NCI-H2107 treated with DMSO at 0.1 percent for 48 hours (cell line): ENCODE results near the gene DDX24.

Experiments used
- DNase-seq: peaks from one replicate; lab custom pipeline; 2025; ENCODE audit not compliant: unreplicated experiment; lab: John Stamatoyannopoulos, UW

DDX24 gene

DNA sequence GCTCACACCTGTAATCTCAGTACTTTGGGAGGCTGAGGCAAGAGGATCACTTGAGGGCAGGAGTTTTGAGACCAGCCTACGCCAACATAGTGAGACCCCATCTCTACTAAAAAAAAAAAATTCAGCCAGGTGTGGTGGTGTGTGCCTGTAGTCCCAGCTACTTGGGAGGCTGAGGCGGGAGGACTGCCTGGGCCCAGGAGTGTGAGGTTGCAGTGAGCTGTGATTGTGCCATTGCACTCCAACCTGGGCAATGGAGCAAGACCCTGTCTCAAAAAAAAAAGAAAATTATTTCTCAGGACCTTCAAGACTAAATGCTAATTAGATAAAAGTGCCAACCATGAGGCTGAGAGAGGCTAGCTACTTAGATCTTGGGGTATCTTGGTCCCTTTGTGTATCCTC is 31.4 kb downstream of the DDX24 start:
- DNase-seq: no peak

DNA sequence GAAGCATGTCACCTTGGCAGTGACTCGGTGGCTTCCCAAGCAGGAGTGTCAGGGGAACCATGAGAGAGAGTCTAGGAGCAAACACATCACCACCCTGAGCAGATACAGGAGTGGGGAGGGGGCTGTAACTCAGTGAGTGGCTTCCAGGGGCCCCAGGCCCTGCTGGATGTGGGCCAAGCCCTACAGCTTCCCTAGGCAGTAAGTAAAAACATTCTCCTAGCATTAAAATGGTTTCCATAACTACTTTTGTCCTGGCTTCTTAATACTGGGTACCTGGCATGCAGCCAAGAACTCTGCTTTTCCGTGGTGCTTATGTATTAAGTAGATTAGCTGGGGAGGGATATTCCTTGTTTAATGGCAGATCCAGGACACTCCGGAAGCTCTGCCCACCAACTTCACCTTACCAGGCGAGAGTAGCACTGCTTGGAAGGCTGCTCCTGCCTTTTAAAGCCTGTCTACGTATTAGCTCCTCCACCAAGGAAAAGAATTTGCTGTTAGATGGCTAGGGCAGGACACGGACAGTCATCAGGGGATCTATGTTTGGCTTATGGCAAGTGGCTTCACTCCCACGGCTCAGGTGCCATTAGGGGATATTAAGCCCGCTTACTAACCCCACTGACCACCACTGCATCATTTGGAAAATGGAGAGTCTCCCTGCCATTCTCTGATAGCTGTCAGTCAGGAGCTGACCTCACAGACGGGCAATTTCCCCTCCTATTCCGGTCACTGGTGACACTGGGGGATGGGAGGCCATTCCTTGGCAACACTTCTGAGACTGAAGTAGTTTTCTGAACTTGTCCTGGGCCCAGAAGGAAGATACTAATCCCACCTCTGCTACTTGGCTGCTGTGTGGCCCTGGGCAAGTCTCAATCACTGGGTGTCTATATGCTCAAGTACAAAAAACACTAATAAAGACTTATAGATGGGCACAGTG is 32.0 kb downstream of the DDX24 start:
- DNase-seq: peak; percentile 16

DNA sequence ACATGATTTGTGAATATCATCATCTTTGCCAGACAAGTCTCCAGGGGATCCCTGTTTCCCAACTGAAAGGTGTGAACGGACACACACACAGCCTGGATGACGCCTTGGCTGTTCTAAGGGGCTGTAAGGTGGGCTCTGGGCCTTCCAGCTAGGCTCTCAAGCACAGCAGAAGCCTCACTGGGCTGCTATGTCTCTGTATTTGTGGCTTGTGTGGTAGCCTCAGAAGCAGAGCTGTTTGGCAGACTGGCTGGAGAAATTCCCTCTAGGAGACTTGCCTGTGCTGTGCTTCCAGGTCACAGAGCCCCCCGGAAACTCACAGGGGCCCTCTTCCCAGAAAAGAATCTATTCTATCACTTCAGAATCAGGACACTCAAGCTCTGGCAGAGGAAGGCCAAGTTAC is 33.4 kb downstream of the DDX24 start:
- no peak for DNase-seq

DNA sequence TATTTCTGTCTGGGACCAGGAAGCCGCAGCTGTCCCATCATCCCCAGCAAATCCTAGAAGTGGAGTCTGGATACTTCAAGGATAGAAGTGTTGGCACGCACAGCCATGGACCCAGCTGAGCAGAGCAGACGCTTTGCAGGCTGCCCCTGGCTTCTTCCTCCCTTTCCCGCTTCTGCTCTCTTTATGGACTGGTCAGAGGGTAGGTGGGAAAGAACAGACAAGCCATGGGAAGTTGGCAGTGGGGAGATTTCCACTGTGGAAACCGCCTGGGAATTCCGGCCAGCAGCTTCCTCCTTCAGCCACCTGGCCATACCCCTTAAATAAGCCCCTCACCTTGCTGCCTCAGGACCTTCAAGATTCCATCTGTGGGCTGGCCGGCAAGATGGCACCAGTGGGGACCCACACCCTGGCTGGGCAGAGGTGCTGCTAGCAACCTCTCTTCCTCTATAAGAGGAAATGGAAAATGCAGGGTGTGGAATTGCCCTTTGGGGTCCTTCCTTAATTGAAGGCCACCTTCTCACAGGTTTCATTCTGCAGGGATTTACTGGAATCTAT is 34.2 kb downstream of the DDX24 start:
- DNase-seq: no peak

DNA sequence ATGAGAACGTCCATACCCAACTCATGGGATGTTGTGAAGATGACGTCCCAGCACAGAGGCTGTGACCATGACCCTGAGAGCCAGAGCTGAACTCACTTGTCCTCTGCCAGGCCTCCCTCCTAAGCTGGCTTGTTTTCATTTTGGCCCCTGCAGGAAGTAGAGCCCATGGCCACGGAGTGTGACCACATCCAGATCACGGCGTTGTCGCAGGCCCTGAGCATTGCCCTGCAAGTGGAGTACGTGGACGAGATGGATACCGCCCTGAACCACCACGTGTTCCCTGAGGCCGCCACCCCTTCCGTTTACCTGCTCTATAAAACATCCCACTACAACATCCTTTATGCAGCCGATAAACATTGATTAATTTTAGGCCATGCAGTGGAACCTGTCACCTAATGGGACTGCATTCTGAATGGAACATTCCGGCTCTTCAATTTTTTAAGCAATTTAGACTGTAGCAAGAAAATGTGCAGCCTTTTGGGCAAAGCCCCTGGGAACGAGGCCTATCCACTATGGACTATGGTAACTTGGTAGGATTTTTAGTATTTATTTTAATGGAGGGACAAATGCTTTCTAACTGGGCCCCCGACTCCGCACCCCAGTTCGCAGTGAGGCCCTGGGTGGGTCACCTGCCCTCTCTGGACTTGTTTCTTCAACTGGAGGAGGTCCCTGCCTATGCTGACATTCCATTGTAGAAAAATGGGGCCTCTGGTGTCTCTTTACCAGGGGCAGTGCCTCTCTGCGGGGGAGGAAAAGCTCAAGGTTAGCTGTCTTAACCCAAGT is 35.2 kb downstream of the DDX24 start:
- DNase-seq: no peak

DNA sequence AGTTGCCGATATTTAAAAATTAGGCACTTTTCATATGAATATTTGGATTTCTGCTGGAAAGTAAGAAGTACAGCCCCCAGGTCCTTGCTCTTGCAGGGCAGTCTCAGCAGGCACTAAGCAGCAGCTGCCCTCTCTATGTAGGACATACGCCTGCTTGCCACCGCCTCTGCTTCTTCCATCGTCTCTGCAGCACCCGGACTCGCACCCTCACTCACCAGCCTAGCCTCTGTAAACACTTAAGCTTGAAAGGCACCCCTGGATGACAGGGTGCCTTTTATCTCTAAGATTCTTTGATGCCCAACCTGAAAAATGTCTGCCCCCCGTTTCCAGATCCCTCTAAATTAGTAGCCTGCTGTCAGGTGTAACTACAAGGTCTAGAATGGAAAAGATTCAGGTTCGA is 35.9 kb downstream of the DDX24 start:
- DNase-seq: no peak

DNA sequence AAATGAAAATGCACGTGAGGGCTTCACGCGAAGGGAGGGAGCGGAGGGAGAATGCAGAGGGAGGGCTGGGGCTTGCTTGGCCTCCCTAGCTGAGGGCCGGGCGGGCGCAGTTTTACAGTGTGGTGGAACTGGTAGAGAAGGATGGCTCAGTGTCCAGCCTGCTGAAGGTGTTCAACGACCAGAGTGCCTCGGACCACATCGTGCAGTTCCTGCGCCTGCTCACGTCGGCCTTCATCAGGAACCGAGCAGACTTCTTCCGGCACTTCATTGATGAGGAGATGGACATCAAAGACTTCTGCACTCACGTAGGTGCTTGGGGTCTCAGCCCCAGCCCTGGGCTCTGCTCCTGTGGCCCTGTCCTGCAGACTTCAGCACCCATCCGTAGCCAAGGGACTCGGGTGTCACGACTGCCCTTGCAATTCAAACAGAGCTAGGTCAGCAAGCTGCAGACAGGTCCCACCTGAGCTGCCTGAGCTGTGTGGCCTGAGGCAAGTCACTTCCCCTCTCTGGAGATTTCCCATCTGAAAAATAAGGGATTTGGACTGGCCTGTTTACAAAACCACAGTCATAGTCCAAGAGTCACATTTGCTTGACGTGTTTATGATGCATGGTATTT is 36.4 kb downstream of the DDX24 start:
- DNase-seq: no peak

DNA sequence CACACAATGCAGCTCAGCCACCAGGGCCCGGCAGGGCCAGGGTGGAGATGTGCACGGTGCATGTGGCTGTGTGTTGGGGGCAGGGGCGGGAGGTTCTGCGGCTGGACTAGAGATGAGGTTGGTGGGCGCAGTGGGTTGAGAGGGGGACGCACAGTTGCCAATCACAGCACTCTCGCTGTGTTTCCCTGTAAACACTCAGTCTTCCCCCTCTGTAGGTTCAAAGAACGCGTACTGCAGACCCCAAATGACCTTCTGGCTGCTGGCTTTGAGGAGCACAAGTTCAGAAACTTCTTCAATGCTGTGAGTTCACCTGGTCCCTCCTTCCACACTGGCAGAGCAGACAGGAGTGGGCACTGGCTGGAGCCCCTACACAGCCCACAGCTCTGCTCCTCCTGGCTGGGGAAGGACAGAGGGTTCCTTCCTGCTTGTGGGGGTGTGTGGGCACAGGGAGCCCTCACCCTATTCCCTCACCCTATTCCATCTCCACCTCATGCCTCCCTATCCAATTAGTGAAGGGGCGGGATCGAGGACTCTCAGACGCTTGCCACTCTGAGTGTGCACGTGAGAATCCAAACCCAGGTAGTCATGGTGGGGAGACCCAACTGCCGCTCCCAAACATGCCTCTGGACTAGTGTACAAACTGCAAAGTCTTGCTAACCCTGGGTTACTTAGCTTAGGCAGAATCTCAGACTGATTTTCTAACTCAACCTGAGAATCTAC is 37.1 kb downstream of the DDX24 start:
- no peak for DNase-seq

DNA sequence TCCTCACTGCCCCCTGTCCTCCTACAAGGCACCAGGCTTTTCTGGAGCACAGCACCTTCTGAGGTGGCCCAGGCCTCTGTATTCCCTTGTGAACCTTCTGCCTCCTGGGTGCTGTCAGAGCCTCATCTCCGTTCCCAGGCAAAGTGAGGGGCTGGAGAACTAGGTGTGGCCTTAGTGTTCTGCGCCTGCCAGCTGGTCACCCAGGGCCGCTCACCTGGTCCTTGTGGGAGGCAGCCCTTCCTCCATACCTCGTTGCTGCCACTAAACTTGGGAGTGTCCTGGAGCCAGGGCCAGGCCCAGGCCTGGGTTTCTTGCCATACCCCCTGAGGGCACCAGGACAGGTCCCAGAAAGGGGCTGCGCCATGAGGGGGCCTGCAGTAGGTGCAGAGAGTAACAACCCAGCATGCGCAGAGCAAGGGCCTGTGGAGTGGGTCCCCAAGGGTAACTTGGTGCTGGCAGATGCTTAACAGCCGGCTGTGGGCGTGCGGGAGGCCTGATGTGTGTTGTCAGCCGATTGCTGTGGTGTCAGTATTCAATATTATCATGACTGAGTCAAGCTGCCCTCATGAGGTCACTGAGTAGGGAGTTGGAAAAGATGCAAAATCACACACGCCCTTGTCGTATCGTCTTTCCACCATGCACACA is 37.8 kb downstream of the DDX24 start:
- DNase-seq: no peak

DNA sequence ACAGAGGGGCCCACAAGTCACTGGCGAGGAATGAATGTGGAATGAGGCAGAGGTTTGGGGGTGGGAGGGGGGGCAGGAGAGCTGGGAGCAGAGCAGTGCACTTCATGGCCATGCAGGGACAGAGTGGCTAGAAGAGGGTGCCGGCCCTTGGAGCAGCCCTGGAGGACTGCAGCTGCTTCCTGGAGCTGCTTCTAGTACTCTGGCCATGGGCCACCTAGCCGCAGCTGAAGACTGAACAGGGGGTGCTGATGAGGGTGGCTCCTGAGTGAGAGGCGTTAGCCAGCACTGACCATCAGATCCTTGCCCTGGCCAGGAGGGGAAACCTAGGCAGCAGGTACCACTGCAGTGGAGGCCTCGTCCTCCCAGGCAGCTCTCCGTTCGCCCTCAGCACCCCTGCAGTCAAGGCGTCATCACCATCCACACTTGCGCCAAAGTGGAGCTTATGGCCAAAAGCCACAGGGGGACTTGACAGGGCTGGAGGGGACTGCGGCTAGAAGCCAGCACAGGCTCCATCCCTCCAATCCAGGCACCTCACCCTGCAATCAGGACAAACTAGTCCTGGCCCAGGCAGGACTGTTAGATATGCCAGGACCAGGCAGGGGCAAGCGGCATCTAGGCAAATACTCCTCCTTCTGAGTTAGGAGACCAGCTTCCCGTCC is 38.4 kb downstream of the DDX24 start:
- no peak for DNase-seq

DNA sequence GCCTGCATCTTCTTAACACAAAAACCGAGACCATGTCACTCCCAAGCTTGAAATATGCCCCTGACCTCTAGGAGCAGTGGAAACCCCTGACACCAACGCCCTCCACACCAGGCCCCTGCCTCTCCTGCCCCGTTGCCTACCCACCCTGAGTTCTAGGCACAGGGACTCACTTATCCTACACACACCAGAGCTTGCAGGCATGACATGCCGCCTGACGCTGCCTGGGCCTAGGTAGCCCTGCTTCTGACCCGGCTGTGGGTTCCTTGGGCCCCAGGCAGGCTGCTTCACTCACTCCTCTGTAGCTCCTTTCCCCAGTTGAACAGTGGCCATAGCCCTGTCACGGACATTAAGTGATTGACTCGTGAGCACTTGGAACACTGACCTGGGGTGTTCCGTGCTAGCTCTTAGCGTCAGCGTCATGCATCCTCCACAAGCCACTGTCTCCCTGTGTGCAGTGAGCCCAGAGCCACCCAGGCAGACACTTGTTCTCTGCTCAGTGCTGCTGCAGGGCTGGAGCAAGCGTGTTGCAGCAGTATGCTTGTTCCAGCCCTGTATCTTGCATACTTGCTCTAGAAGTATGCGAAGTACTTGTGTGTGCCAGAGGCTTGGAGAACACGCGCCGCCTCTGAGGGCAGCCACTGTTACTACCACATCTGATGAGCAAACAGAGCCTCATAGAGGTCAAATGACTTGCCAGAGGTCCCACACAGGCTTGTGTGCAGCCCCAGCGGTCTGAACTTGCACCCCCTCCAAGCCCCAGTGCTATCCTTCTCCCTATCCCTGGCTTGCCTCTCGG is 39.3 kb downstream of the DDX24 start:
- no peak for DNase-seq

DNA sequence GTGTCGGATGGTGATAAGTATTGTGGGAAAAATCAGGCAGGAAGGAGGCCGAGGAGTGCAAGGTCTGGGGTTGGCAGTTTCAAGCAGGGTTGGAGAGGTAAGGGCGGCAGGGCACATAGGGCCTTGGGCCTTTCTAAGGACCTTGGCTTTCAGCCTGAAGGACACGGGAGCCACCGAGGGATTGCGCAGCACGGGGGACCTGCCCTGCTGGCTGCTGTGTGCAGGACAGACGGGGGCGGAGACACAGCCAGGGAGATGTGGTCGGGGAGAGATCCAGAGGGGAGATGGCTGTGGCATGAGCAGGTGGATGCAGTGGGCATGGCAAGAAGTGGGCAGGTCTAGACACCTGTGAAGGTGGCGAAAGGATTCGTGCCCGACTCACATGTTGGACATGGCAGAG is 40.2 kb downstream of the DDX24 start:
- no peak for DNase-seq

DNA sequence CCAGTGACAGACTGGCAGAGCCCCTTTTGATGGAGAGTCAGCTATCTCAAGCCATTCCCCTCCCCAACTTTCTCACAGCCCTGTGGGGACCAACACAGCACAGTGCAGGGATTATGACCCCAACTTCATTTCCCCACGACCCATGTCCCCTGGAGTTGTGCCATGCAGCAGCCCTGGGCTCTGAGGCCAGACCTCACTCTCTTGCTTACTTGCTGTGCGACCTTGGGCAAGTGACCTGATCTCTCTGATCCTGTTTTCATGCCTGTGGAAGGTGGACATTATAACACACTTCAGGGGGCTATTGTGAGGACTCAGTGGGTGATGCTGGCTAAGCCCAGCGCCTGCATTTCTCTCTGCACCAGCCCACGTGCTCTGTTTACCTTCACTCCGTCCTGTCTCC is 40.8 kb downstream of the DDX24 start:
- no peak for DNase-seq

DNA sequence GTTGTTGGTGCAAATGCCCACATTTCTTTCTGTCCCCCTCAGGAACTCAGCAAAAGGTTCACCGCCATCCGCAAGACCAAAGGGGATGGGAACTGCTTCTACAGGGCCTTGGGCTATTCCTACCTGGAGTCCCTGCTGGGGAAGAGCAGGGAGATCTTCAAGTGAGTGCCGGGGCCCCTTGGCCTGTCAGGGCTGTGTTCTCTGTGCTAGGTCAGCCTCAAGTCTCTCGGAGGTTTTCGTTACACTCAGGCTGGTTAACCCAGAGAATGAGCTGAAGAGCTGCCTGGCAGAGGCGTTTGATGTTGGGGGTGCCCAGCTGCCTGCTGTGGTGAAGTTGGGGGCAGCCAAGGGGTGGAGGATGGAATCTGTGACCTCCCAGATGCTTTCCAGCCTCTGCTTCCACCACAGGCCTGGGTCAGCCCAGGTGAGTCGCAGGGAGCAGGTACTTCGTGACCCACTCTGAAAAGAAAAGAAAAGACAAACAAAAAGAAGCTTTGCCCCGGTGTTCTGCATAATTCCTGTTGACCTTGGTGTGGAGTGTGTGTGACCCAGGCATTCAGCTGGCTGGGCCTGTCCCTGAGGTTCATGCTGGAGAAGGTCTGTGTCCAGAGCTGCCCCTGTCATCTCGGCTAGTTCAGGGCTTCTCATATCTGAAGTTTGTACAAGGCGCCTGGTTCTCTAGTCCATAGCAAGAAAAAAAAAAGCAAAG is 41.9 kb downstream of the DDX24 start:
- DNase-seq: no peak

DNA sequence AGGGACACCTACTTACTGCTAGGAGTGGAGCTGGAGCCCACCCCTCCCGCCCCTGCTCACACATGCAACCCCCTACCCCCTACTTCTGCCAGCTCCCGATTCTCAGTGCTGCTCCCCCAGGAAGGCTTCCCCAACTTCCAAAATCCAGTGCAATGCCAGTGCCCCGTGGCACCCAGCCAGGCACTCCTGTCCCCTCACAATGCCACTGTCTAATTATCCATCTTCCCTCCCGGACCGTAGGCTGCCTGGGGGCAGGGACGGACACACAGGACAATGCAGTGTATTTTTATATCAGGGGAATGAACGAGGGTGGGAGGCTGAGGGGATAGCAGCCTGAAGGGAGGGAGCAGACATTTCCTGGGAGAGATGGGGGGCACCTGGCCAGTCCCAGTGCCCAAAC is 42.5 kb downstream of the DDX24 start:
- DNase-seq: no peak

DNA sequence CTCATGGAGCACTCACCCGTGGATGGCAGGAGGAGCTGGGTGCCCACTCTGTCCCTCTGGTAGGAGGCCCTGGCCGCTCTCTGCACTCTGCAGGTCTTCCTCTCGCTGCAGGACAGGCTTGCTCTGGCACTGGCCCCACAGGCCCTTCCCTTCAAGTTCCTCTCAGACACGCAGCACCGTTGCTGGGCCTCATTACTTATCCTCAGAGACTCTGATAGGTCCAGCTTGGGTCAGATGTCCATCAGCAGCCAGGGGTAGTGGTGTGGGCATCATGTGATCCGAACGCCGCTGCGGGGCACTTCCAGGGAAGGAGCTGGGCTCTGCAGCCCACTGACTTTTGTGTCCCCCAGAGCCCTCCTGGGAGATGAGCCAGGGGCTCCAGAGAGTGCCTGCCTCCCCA is 43.0 kb downstream of the DDX24 start:
- DNase-seq: no peak

DNA sequence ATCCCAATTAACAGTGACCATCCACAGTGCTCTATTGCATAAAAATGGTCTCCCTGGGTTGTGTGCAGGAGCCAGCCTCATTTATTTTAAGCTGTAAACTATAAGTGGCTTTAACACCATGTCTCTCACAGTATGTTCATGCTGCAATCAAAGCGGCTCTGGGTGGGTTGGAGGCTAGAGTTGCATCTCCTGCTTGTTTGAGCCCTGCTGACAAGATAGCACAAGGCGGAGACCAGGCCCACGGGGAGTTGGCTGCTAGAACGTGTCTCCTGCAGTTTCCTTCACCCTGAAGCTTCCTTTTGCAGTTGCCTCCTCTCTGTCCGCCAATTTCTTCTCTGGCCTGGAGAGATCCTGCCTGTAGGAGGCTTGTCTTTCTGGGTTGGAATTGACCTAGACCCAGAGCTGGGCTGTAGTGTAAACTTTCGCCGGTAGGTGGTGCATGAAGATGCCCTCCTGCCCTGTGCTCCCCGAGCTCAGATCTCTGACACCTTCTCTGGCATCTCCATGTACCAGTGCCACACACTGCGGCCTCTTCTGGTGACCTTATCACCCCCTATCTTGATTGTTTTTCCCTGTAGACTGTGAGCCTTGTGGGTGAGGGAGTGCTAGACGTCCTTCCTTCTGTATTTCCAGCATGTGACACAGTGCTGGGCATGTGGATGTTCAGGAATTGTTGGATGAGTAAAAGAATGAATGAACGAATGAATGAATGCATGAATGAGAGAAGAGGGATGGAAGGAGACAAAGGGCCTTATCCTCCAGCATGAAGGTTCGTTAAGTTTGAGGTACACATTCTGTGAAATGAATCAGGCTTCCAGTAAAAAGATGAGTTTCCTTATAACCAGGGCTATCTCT is 44.5 kb downstream of the DDX24 start:
- peak; percentile 63 for DNase-seq

DNA sequence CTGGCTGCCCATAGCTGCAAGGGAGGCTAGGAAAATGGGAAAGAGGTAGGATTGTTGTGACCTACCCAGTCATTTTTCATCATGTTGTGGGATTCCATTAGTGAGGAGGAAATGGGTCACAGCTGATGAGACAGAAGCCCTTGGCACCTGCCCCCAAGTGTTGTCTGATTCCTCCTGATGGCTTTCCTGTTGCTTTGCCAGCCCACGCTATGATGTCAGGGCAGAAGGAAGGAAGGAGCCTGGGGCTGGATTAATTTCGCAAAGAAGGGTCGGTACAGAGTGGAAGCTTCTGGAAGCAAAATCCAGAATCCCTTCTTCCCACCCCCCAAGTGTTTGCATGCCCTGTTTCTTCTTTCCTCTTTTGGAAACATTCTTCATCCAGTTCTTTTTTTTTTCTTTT is 46.1 kb downstream of the DDX24 start:
- DNase-seq: no peak
